HG03103 (cell line): ENCODE data around the gene KCNS1.
"Not testable (repeated sequence)": the region's sequence is repeated elsewhere in the genome, so short reads cannot be mapped to it uniquely, and the experiment has no call there.

Experiments
- ATAC-seq: cut with Tn5 transposase; IDR thresholded peaks from one replicate; pipeline ENCODE4 v1.9.1; 2021; ENCODE audit warnings: low read depth; ENCODE audit not compliant: unreplicated experiment

The KCNS1 gene, protein sequence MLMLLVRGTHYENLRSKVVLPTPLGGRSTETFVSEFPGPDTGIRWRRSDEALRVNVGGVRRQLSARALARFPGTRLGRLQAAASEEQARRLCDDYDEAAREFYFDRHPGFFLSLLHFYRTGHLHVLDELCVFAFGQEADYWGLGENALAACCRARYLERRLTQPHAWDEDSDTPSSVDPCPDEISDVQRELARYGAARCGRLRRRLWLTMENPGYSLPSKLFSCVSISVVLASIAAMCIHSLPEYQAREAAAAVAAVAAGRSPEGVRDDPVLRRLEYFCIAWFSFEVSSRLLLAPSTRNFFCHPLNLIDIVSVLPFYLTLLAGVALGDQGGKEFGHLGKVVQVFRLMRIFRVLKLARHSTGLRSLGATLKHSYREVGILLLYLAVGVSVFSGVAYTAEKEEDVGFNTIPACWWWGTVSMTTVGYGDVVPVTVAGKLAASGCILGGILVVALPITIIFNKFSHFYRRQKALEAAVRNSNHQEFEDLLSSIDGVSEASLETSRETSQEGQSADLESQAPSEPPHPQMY

DNA sequence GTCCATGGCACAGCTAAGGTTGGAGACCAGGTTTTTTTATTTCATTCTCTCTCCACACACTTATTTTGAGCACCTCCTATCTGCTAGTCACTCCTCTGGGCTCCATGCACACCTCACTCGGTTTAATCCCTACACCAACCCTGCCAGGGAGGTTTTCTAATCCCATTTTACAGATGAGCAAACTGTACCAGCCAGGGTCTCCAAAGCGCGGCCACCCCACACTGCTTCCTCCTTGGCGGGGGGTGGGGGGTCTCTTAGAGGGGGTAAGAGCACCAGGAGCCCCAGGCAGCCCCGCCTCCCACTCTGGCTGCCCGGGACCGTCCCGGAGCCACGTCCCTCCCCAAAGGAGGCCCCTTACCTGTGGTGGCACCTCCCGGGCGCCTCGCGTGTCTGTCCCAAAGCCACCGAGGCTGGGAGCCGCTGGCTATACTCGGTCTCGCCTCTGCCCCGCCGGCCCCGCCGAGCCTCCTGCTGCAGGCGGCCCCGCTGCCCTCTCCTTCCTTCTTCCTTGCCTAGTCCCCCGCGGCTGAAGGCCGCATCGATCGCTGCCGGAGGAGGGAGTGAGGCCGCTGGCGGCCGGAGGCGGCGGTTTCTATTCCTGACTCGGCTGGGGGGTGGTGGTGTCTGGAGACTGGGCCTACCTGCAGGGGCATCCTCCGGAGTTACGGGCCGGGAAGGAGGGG lies at the start of gene KCNS1:
Gene KCNS1 (minus strand): TSS at position 565 of the 683 bp plus-strand sequence. CDS start 1,891 bp downstream, outside the sequence.
- ATAC-seq = no peak

DNA sequence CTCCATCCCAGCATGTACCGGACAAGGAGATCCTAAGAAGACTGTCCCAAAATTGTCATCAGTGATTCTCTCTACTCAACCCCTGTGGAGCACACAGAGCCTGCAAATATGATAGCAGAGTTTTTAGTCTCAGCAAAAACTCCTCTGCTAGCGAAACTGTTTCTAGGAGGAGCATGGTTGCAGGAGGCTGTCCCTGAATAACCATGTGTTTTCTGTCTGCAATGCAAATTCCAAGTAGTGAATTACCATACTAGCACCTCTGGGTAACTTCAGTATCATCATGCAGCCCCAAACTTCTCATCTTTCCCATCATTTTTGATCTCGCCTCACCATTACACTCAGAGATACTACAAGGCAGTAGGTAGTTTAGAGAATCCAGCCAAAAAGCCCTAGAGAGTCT lies 48.1 kb upstream of the KCNS1 start:
- ATAC-seq = no peak

- no peak for ATAC-seq
Measured at GRCh38 chr20:45140836-45141235, 39.9 kb upstream of the KCNS1 start.

DNA sequence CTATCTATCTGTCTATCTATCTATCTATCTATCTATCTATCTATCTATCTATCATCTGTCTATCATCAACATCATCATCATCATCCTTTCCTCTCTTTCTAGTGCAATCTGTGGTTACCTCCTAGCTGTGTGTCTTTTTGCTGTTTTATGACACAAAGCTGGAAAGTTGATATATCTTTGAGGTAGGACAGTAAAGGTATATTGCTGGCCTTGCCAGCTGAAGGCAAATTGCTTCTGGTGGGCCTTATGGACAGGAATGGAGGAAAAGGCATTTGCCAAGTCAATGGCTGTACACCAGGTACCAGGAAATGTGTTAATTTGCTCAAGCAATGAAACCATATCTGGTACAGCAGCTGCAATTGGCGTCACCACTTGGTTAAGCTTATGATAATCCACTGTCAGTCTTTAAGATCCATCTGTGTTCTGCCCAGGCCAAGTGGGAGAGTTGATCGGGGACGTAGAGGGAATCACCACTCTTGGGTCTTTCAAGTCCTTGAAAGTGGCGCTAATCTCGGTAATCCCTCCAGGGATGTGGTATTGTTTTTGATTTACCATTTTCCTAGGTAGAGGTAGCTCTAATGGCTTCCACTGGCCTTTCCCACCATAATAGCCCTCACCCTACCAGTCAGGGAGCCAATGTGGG lies 38.9 kb upstream of the KCNS1 start:
- not testable (repeated sequence) for ATAC-seq

- no peak for ATAC-seq
Measured at GRCh38 chr20:45138561-45139300, 37.8 kb upstream of the KCNS1 start.

GRCh38 chr20:45136911-45137310 lies 36.0 kb upstream of the KCNS1 start:
- no peak for ATAC-seq

DNA sequence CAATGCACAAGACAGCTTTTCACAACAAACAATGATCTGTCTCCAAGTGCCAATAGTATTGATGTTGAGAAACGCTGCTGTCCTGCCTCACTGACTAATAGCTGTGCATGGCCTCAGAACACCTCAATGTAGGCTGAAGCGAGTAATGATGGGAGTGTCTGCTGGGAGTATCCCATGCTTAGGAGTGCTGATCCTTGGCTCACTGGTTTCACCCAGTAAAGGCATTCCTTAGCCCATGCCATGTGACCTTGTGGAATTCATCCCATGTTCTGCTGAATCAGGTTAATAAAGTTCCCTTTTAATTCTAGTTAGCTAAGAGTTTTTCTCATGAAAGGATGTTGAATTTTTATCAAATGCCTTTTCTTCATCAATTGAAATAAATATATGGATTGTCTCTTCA lies 27.2 kb upstream of the KCNS1 start:
- ATAC-seq = no peak

DNA sequence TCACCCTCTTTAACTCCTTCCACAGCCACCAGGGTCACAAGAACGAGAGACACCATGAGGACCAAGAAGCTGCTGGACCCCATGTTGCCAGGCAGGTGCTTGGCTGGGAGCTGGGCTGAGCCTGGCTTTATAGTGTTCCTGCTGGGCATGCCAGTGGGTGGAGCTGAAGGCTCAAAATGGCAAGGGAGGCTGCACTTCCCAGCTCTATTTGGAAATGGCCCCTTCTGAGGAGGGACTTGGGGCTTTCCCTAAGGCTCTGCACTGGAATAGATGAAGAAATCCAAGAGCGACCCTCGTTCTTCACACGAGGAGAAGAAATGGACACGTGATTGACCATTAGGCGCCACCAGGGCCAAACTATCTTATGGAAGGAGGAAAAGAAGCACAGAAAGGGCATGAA lies 23.4 kb upstream of the KCNS1 start, which contains the start of gene WFDC12:
Gene WFDC12 (minus strand): TSS at position 101 of the 400 bp plus-strand sequence. CDS start 18 bp downstream, at position 83.
- ATAC-seq = no peak

- no peak for ATAC-seq
Measured at GRCh38 chr20:45121388-45121787, 20.5 kb upstream of the KCNS1 start.

GRCh38 chr20:45119556-45120266 lies 18.8 kb upstream of the KCNS1 start:
- no peak for ATAC-seq

- ATAC-seq = no peak
Measured at GRCh38 chr20:45118028-45118427, 17.1 kb upstream of the KCNS1 start.

- no peak for ATAC-seq
Measured at GRCh38 chr20:45117581-45117980, 16.7 kb upstream of the KCNS1 start.

DNA sequence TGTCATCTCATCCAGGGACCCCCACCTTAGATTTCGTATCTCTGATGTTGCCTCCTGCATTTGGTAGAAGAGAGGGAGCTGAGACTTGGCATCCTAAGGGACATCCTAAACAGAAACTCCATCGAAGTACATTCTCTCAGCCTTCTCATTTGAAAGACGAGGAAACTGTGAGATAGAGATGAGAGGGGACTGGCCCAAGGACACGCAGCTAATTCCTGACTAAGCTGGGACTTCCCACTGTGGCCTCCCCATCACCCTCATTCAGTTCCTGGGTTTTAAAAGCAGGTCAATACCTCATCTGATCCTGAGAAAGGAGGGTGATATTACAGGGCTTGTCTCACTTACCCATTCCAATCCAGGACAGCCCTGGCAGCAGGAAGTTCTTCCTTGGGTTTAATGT lies 14.9 kb upstream of the KCNS1 start:
- ATAC-seq = no peak

DNA sequence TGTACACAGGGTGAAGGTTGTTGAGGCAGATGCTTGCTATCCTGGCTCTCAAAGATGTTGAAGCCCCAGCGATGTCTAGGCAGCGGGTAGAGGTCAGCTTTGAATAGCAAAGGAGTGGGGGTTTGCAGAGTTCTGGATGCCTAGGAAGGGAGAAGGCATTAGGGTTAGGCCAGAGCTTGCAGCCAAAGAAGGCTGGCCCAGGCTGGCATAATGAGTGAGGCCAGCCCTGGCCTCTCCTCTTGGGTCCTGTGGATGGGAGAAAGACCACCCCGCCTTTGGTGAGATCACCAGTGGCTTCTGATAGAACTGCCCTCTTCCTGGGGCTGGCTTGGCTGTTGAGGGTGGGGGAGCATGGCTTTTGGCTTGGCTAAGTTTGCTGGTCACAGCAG lies 14.5 kb upstream of the KCNS1 start:
- no peak for ATAC-seq

DNA sequence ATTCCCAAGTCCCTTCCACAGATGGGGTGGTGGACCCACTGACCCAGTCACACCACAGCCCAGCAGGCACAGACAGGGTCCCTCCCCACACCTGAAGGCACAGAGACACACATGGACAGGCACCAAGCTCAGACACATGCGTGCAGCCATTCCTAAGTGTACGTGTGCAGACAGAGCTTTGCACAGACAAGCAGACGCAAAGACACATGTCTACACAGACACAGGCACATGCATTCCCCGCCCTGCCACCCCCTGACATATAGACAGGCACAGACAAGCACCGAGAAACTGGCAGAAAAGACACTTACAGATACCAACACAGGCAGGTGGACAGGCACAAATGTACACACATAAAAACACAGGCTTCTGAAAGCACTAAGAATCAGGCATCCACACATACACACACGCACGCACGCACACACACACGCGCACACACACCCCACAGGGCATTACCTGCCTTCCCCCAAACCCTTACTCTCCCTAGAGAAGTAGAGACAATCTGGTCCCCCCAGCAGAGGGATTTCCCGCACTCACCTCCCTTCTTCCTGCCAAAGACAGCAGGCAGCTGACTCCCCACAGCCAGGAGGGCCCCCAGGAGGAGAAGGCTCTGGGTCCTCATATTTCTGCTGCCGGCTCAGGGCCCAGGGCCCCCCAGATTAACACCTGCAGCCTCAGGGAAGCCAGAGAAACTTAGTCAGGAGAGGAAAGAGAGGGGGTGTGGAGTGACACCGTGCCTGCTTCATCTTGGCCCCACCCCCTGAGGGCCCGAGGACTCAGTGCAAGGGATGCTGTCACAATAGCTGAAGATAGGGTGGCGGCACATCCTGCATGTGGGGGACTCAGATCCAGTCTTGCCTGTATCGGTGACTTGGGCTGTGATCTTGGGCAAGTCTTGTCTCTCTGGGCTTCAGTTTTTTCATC lies 13.8 kb upstream of the KCNS1 start, which contains the start of gene WFDC5:
Gene WFDC5 (minus strand): TSS at position 710 of the 921 bp plus-strand sequence. CDS start 91 bp downstream, at position 619.
- no peak for ATAC-seq

DNA sequence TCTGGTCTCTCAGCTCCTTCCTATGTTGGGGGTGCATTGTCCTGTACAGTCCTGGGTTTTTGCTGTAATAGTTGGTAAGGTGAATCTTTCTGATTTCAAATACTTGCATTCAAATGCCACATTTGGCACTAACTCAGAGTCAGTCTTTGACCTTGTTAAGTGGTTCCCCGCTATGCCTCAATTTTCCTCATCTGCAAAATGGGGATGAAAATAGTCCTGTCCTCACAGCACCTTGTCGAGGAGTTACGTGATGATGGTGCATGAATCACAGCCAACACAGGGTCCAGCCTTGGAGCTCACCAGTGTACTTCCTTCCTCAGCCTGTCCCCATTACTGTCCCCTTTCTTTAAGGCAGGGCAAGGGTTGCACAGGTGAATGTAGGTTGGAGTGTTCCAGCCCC lies 12.9 kb upstream of the KCNS1 start:
- ATAC-seq = no peak

- no peak for ATAC-seq
Measured at GRCh38 chr20:45112754-45113153, 11.8 kb upstream of the KCNS1 start.

- ATAC-seq = no peak
Measured at GRCh38 chr20:45111799-45112471, 11.0 kb upstream of the KCNS1 start.
